ENCODE measurements around the gene TLR1. TPM values are rescaled to one million over a fixed set of nuclear protein-coding genes. Genes with fewer than 3 reads are reported as not detected.

The TLR1 gene
- polyA plus RNA-seq, 3 donors: 49.8 to 117 (median 62.2) TPM

DNA sequence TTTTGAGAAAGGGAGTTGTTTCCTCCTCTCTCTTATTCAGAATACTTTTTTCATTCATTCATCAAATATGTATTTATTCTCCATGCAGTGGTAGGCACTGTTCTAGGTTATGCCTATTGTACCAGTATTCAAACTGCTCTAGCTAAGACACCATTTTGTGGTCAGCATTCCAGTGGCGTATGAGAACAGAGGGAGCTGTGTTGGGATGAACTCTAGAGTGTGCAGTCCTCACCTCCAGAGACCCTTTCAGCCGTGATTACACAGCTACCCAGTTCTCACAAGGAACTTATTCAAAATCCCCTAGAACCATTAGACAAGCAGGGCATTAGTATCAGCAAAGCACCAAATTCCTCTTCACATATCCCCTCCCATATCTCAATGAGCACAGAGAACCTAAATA lies 4.2 kb downstream of the TLR1 start:
- Mint-ChIP-seq H3K9me3 (peaks cover 6 to 29% (median 23%) of the 10 kb centered on the region in 7 donors), H3K4me3 (peak overlapping the region; percentile 83 to 95), H3K27ac (peak overlapping the region; percentile 58 to 97 (median 86)), H3K4me1 (peaks cover 56% of the 10 kb centered on the region), H3K36me3 (peaks cover 76 to 80% of the 10 kb centered on the region in 2 donors), H3K27me3 (ENCODE audit: low read depth in 3 of 3) (peaks cover 0 to 2% (median 0%) of the 10 kb centered on the region in 3 donors)
- H3K36me3 ChIP-seq (replicated peaks in 1 of 2; ENCODE audit: control insufficient read depth in 1 of 2, insufficient read depth in 2 of 2, low read length in 2 of 2): peaks cover 54 to 80% of the 10 kb centered on the region in 2 donors
- H3K4me1 ChIP-seq (ENCODE audit: control insufficient read depth in 1 of 2, insufficient read depth in 2 of 2, low read length in 2 of 2): peaks cover 42 to 65% of the 10 kb centered on the region in 2 donors
- peaks cover 57% of the 10 kb centered on the region for H4K20me1 ChIP-seq (ENCODE audit: insufficient read depth, low read length)
- H3K9ac ChIP-seq (ENCODE audit: insufficient read depth, low read length, poor library complexity, severe bottlenecking): no peak overlapping the region
- H2AFZ ChIP-seq (ENCODE audit: insufficient read depth, low read depth, low read length, poor library complexity, severe bottlenecking): no peak overlapping the region
- 100% methylated on average over 1 of the region's 2 CpGs for WGBS (ENCODE audit: insufficient coverage)
- TF ChIP-seq, protein P1, sequence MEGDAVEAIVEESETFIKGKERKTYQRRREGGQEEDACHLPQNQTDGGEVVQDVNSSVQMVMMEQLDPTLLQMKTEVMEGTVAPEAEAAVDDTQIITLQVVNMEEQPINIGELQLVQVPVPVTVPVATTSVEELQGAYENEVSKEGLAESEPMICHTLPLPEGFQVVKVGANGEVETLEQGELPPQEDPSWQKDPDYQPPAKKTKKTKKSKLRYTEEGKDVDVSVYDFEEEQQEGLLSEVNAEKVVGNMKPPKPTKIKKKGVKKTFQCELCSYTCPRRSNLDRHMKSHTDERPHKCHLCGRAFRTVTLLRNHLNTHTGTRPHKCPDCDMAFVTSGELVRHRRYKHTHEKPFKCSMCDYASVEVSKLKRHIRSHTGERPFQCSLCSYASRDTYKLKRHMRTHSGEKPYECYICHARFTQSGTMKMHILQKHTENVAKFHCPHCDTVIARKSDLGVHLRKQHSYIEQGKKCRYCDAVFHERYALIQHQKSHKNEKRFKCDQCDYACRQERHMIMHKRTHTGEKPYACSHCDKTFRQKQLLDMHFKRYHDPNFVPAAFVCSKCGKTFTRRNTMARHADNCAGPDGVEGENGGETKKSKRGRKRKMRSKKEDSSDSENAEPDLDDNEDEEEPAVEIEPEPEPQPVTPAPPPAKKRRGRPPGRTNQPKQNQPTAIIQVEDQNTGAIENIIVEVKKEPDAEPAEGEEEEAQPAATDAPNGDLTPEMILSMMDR (IDR thresholded peaks at IDR 0.05): no peak
- peaks cover 7 to 49% of the 10 kb centered on the region in 2 donors for H3K9me3 ChIP-seq (replicated peaks in 1 of 2; ENCODE audit: control insufficient read depth in 1 of 2, insufficient read depth in 1 of 2, low read length in 2 of 2)
- DNase-seq: no peak
- intact Hi-C loops (cut with micrococcal nuclease): loop anchor here (5.0 to 10.0 kb wide), 2 partner anchors 46 to 57 kb away; partner anchors contain the start of gene TLR6 (in 1 of the 2)
- no peaks in the 10 kb centered on the region for H3K27me3 ChIP-seq (ENCODE audit: control insufficient read depth in 2 of 2, insufficient read depth in 2 of 2, low read length in 2 of 2)
- peak overlapping the region; percentile 3 to 98 (median 18) for H3K4me3 ChIP-seq (replicated peaks in 1 of 3; ENCODE audit: low read depth in 2 of 3, low read length in 3 of 3)
- peak overlapping the region; percentile 85 for H3K4me2 ChIP-seq (replicated peaks; ENCODE audit: extremely low read depth, low read length, poor library complexity, severe bottlenecking)
- peak overlapping the region; percentile 5 to 89 for H3K27ac ChIP-seq (ENCODE audit: low read depth in 1 of 2, low read length in 2 of 2)
- peaks cover 97% of the 10 kb centered on the region for H3K79me2 ChIP-seq (ENCODE audit: insufficient read depth, low read length)

DNA sequence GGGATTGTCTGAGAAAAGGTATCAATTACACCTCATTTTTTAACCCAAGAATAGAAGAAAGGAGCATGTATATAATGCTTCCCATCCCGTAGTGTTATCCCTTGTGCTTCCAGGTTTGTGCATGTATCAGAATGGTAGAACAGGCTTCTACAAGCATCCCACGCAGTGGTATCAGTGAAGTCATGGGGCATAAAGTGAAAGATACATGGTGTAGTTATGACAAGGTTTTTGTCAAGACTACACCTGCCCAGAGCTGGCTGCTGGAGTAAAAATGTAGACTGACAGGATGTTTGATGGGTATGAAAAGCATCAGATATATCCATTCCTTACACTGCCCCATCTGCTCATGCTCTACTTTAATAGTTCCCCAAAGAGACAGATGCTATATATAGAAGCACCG lies 9.5 kb downstream of the TLR1 start:
- intact Hi-C loops (cut with micrococcal nuclease): no loop called here
- peak overlapping the region in 2 of 7 donors; percentile 16 to 51 for H3K27ac Mint-ChIP-seq
- TF ChIP-seq, protein P1 (IDR thresholded peaks at IDR 0.05): no peak
- peaks cover 9 to 29% (median 14%) of the 10 kb centered on the region in 7 donors for H3K9me3 Mint-ChIP-seq
- H4K20me1 ChIP-seq (ENCODE audit: insufficient read depth, low read length): peaks cover 33% of the 10 kb centered on the region
- H3K36me3 ChIP-seq (replicated peaks in 1 of 2; ENCODE audit: control insufficient read depth in 1 of 2, insufficient read depth in 2 of 2, low read length in 2 of 2): peaks cover 26 to 51% of the 10 kb centered on the region in 2 donors
- H3K27ac ChIP-seq (ENCODE audit: low read depth in 1 of 2, low read length in 2 of 2): peak overlapping the region in 1 of 2 donors; percentile 45
- H3K9ac ChIP-seq (ENCODE audit: insufficient read depth, low read length, poor library complexity, severe bottlenecking): no peak overlapping the region
- peaks cover 3 to 45% of the 10 kb centered on the region in 2 donors for H3K9me3 ChIP-seq (replicated peaks in 1 of 2; ENCODE audit: control insufficient read depth in 1 of 2, insufficient read depth in 1 of 2, low read length in 2 of 2)
- no peaks in the 10 kb centered on the region for H3K27me3 ChIP-seq (ENCODE audit: control insufficient read depth in 2 of 2, insufficient read depth in 2 of 2, low read length in 2 of 2)
- H3K4me3 Mint-ChIP-seq: no peak overlapping the region
- peaks cover 62% of the 10 kb centered on the region for H3K4me1 Mint-ChIP-seq
- H3K79me2 ChIP-seq (ENCODE audit: insufficient read depth, low read length): peaks cover 74% of the 10 kb centered on the region
- WGBS (ENCODE audit: insufficient coverage): 63% methylated on average over 1 of the region's 3 CpGs
- H2AFZ ChIP-seq (ENCODE audit: insufficient read depth, low read depth, low read length, poor library complexity, severe bottlenecking): no peak overlapping the region
- no peak overlapping the region for H3K4me2 ChIP-seq (replicated peaks; ENCODE audit: extremely low read depth, low read length, poor library complexity, severe bottlenecking)
- no peak for DNase-seq
- peaks cover 58 to 61% of the 10 kb centered on the region in 2 donors for H3K36me3 Mint-ChIP-seq
- H3K27me3 Mint-ChIP-seq (ENCODE audit: low read depth in 3 of 3): peaks cover 0 to 2% (median 0%) of the 10 kb centered on the region in 3 donors
- no peak overlapping the region for H3K4me3 ChIP-seq (replicated peaks in 1 of 3; ENCODE audit: low read depth in 2 of 3, low read length in 3 of 3)
- H3K4me1 ChIP-seq (ENCODE audit: control insufficient read depth in 1 of 2, insufficient read depth in 2 of 2, low read length in 2 of 2): peaks cover 47 to 72% of the 10 kb centered on the region in 2 donors

All from CD14-positive monocyte (primary cell).